Suprapubic skin (tissue), 4 donors: ENCODE data around the gene TGFB1I1. TPM values are rescaled to one million over a fixed set of nuclear protein-coding genes. Genes with fewer than 3 reads are reported as not detected.

Source experiments
- DNase-seq, 2 donors: peaks; one replicate each; pipeline ENCODE4 v3.0.0-alpha.2; 2019; ENCODE audit warnings: low spot score in 2 of 2
- H3K27ac ChIP-seq: fragments of 200-600 bp; sonication (generic); one replicate; pipeline ENCODE4 v1.5.1; 2019
- H3K27me3 ChIP-seq: fragments of 200-600 bp; sonication (generic); one replicate; pipeline ENCODE4 v1.5.1; 2019
- H3K36me3 ChIP-seq: fragments of 200-600 bp; sonication (generic); one replicate; pipeline ENCODE4 v1.5.1; 2019
- H3K4me1 ChIP-seq: fragments of 200-600 bp; sonication (generic); one replicate; pipeline ENCODE4 v1.5.1; 2019
- H3K4me3 ChIP-seq: fragments of 200-600 bp; sonication (generic); one replicate; pipeline ENCODE4 v1.5.1; 2019; ENCODE audit warnings: mild to moderate bottlenecking
- H3K9me3 ChIP-seq: fragments of 200-600 bp; sonication (generic); one replicate; pipeline ENCODE4 v1.5.1; 2019
- CTCF ChIP-seq, 2 donors: fragments of 200-600 bp in 1 of 2; fragments of 450-650 bp in 1 of 2; sonication (generic) in 1 of 2; IDR thresholded peaks; one replicate each; pipeline ENCODE4 v1.5.1; 2016 to 2019; ENCODE audit warnings: antibody characterized with exemption in 2 of 2, mild to moderate bottlenecking in 1 of 2, moderate library complexity in 1 of 2
- EP300 ChIP-seq: sonication (generic); formaldehyde crosslinking; IDR thresholded peaks from one replicate; pipeline ENCODE4 v1.6.1; 2017; ENCODE audit warnings: antibody characterized with exemption
- POLR2A ChIP-seq, 2 donors: fragments of 450-650 bp; IDR thresholded peaks; one replicate each; pipeline ENCODE4 v1.6.1; 2017; ENCODE audit warnings: antibody characterized with exemption in 2 of 2, mild to moderate bottlenecking in 2 of 2, moderate library complexity in 2 of 2
- POLR2AphosphoS5 ChIP-seq, 3 donors: sonication (generic); formaldehyde crosslinking; IDR thresholded peaks; one replicate each; pipeline ENCODE4 v1.6.1; 2017; ENCODE audit warnings: antibody characterized with exemption in 3 of 3
- WGBS: methylation state at CpG from one replicate; pipeline ENCODE4 v1.1.5; 2018; 5-methylcytosine and 5-hydroxymethylcytosine counted together
- total RNA-seq, 4 donors: library from RNA; depleted of rRNA; stranded (reverse); fragments of >200 nt; gene quantifications; one replicate each; pipeline ENCODE4 v1.1.0, GENCODE V29; 2016

The TGFB1I1 gene
- total RNA-seq, 4 donors from 2014 or later = 13.2 to 18.8 (median 14.6) TPM

- no peak overlapping the region for H3K4me3 ChIP-seq
- WGBS = 91% methylated on average over 5 of the region's 5 CpGs
These were observed 4.1 kb upstream of the TGFB1I1 start for GRCh38 chr16:31467858-31468257.

GRCh38 chr16:31470615-31471014, 1.3 kb upstream of the TGFB1I1 start:
- no peak for DNase-seq

More at GRCh38 chr16:31467858-31468257, 4.1 kb upstream of the TGFB1I1 start:
- TF ChIP-seq CTCF (IDR thresholded peaks at IDR 0.05) = no peak
- Histone ChIP-seq H3K9me3 (no peaks in the 10 kb centered on the region), H3K36me3 (peaks cover 40% of the 10 kb centered on the region), H3K4me1 (peaks cover 22% of the 10 kb centered on the region), H3K27me3 (no peaks in the 10 kb centered on the region), H3K27ac (no peak overlapping the region)
- DNase-seq = no peak

GRCh38 chr16:31471241-31471874, 594 bp upstream of the TGFB1I1 start:
- H3K4me1 ChIP-seq = peaks cover 46% of the 10 kb centered on the region
- H3K36me3 ChIP-seq = peaks cover 32% of the 10 kb centered on the region
- peak overlapping the region; percentile 89 for H3K27ac ChIP-seq
- no peaks in the 10 kb centered on the region for H3K27me3 ChIP-seq
- H3K4me3 ChIP-seq = peak overlapping the region; percentile 67
- WGBS = 46% methylated on average over 3 of the region's 15 CpGs
- TF ChIP-seq POLR2AphosphoS5 (IDR thresholded peaks at IDR 0.05) = no peak
- TF ChIP-seq EP300 = no peak
- TF ChIP-seq CTCF (IDR thresholded peaks at IDR 0.05) = no peak
- H3K9me3 ChIP-seq = no peaks in the 10 kb centered on the region
- no peak for DNase-seq

More at GRCh38 chr16:31470615-31471014, 1.3 kb upstream of the TGFB1I1 start:
- WGBS = 78% methylated on average over 3 of the region's 3 CpGs
- H3K9me3 ChIP-seq = no peaks in the 10 kb centered on the region
- H3K4me1 ChIP-seq = peaks cover 38% of the 10 kb centered on the region
- no peak overlapping the region for H3K27ac ChIP-seq
- H3K27me3 ChIP-seq = no peaks in the 10 kb centered on the region
- TF ChIP-seq EP300 = no peak
- TF ChIP-seq POLR2AphosphoS5 (IDR thresholded peaks at IDR 0.05) = no peak
- no peak for TF ChIP-seq POLR2A (IDR thresholded peaks at IDR 0.05)
- TF ChIP-seq CTCF (IDR thresholded peaks at IDR 0.05) = no peak
- H3K36me3 ChIP-seq = peaks cover 32% of the 10 kb centered on the region
- H3K4me3 ChIP-seq = no peak overlapping the region

GRCh38 chr16:31472709-31473203, 804 bp downstream of the TGFB1I1 start:
- H3K4me1 ChIP-seq = peaks cover 55% of the 10 kb centered on the region
- H3K27ac ChIP-seq = peak overlapping the region; percentile 89
- TF ChIP-seq CTCF (IDR thresholded peaks at IDR 0.05) (peak; percentile 40 to 80), POLR2AphosphoS5 (IDR thresholded peaks at IDR 0.05) (peak in 1 of 3 donors; percentile 55), POLR2A (IDR thresholded peaks at IDR 0.05) (no peak)
- peaks cover 36% of the 10 kb centered on the region for H3K36me3 ChIP-seq
- WGBS = 28% methylated on average over 19 of the region's 20 CpGs
- H3K9me3 ChIP-seq = no peaks in the 10 kb centered on the region
- peak overlapping the region; percentile 67 for H3K4me3 ChIP-seq
- H3K27me3 ChIP-seq = no peaks in the 10 kb centered on the region
- peak; percentile 95 to 96 for DNase-seq

- Histone ChIP-seq H3K4me1 (peaks cover 55% of the 10 kb centered on the region), H3K27ac (no peak overlapping the region), H3K27me3 (no peaks in the 10 kb centered on the region), H3K36me3 (peaks cover 41% of the 10 kb centered on the region), H3K9me3 (no peaks in the 10 kb centered on the region), H3K4me3 (no peak overlapping the region)
- TF ChIP-seq EP300 (no peak), POLR2A (IDR thresholded peaks at IDR 0.05) (no peak), POLR2AphosphoS5 (IDR thresholded peaks at IDR 0.05) (no peak), CTCF (IDR thresholded peaks at IDR 0.05) (no peak)
- no peak for DNase-seq
- 88% methylated on average over 16 of the region's 17 CpGs for WGBS
These were observed 1.5 kb downstream of the TGFB1I1 start for GRCh38 chr16:31473264-31473984.
